Sigmoid colon (tissue), 4 donors: Measurements from ENCODE around the gene ZNF610.

Experiments
- EP300 ChIP-seq, 4 donors: sonication (generic); formaldehyde crosslinking; IDR thresholded peaks; one replicate each; pipeline ENCODE4 v1.6.1; 2017; ENCODE audit warnings: antibody characterized with exemption in 4 of 4
- POLR2AphosphoS5 ChIP-seq, 4 donors: sonication (generic); formaldehyde crosslinking; IDR thresholded peaks; one replicate each; pipeline ENCODE4 v1.6.1; 2017; ENCODE audit warnings: antibody characterized with exemption in 4 of 4
- TF ChIP-seq, protein P1 (sequence below), 4 experiments: fragments of 450-650 bp in 3 of 4; fragments of 200-600 bp in 1 of 4; IDR thresholded peaks; one replicate each; pipeline ENCODE4 v1.5.1; 2016 to 2019; ENCODE audit warnings: antibody characterized with exemption in 4 of 4, mild to moderate bottlenecking in 3 of 4, moderate library complexity in 2 of 4

GRCh38 chr19:52296400-52296772 is 39.7 kb upstream of the ZNF610 start:
- TF ChIP-seq, protein P1, sequence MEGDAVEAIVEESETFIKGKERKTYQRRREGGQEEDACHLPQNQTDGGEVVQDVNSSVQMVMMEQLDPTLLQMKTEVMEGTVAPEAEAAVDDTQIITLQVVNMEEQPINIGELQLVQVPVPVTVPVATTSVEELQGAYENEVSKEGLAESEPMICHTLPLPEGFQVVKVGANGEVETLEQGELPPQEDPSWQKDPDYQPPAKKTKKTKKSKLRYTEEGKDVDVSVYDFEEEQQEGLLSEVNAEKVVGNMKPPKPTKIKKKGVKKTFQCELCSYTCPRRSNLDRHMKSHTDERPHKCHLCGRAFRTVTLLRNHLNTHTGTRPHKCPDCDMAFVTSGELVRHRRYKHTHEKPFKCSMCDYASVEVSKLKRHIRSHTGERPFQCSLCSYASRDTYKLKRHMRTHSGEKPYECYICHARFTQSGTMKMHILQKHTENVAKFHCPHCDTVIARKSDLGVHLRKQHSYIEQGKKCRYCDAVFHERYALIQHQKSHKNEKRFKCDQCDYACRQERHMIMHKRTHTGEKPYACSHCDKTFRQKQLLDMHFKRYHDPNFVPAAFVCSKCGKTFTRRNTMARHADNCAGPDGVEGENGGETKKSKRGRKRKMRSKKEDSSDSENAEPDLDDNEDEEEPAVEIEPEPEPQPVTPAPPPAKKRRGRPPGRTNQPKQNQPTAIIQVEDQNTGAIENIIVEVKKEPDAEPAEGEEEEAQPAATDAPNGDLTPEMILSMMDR (IDR thresholded peaks at IDR 0.05), result no peak
- no peak for TF ChIP-seq POLR2AphosphoS5 (IDR thresholded peaks at IDR 0.05)
- no peak for TF ChIP-seq EP300 (IDR thresholded peaks at IDR 0.05)
